DND-41 (cell line): ENCODE data around the gene PIK3R2.

Experiments used
- ATAC-seq: fragments of 200-7000 bp; cut with Tn5 transposase; 3 replicates; pipeline ENCODE4 v1.9.1; 2021; ENCODE audit warnings: low read depth; ENCODE audit not compliant: insufficient read depth
- DNase-seq: peaks from one replicate; pipeline ENCODE4 v3.0.0-alpha.2; 2020
- H2AFZ ChIP-seq: 2 replicates; pipeline ENCODE4 v1.6.0; 2012; ENCODE audit warnings: low read depth, low read length
- H3K27ac ChIP-seq: 2 replicates; pipeline ENCODE4 v1.5.1; 2012; ENCODE audit warnings: low read length, inconsistent platforms
- H3K27me3 ChIP-seq: fragments of 200-600 bp; sonication (generic); 2 replicates; pipeline ENCODE4 v1.6.0; 2012; ENCODE audit warnings: low read length, mild to moderate bottlenecking, inconsistent platforms; ENCODE audit not compliant: insufficient read depth, poor library complexity
- H3K36me3 ChIP-seq: 2 replicates; pipeline ENCODE4 v1.5.1; 2012; ENCODE audit warnings: low read length, inconsistent platforms; ENCODE audit not compliant: insufficient read depth
- H3K4me1 ChIP-seq: 2 replicates; pipeline ENCODE4 v1.5.1; 2012; ENCODE audit warnings: mild to moderate bottlenecking, low read length; ENCODE audit not compliant: insufficient read depth
- H3K4me2 ChIP-seq: 2 replicates; pipeline ENCODE4 v1.6.0; 2012; ENCODE audit warnings: mild to moderate bottlenecking, moderate library complexity, low read length, inconsistent platforms; ENCODE audit not compliant: insufficient read depth
- H3K4me3 ChIP-seq, 2 experiments: fragments of 200-600 bp in 1 of 2; shearing (Covaris generic) in 1 of 2; 2 replicates each; pipeline ENCODE4 v1.5.1; 2012 to 2016; ENCODE audit warnings: inconsistent platforms in 2 of 2, low read length in 2 of 2, mild to moderate bottlenecking in 2 of 2, low read depth in 1 of 2, moderate library complexity in 1 of 2
- H3K79me2 ChIP-seq: 2 replicates; pipeline ENCODE4 v1.6.0; 2012; ENCODE audit warnings: low read length, inconsistent platforms; ENCODE audit not compliant: insufficient read depth
- H3K9ac ChIP-seq: 2 replicates; pipeline ENCODE4 v1.6.0; 2012; ENCODE audit warnings: low read depth, mild to moderate bottlenecking, inconsistent platforms, low read length, moderate library complexity
- H3K9me3 ChIP-seq: 2 replicates; pipeline ENCODE4 v1.5.1; 2012; ENCODE audit warnings: low read length, moderate library complexity, mild to moderate bottlenecking, inconsistent platforms; ENCODE audit not compliant: insufficient read depth, severe bottlenecking
- H4K20me1 ChIP-seq: 2 replicates; pipeline ENCODE4 v1.6.0; 2012; ENCODE audit warnings: low read length; ENCODE audit not compliant: insufficient read depth
- CTCF ChIP-seq: IDR thresholded peaks from 2 replicates; pipeline ENCODE4 v1.5.1; 2012; ENCODE audit warnings: borderline replicate concordance, low read length, moderate library complexity, mild to moderate bottlenecking; ENCODE audit not compliant: poor library complexity, severe bottlenecking; ENCODE audit errors: extremely low read depth
- EZH2 ChIP-seq: IDR thresholded peaks from 3 replicates; pipeline ENCODE4 v1.6.1; 2012; ENCODE audit warnings: borderline replicate concordance, low read depth, mild to moderate bottlenecking, moderate library complexity, low read length, inconsistent platforms; ENCODE audit not compliant: severe bottlenecking

Gene PIK3R2

GRCh38 chr19:18114483-18114882 lies 38.5 kb upstream of the PIK3R2 start:
- Histone ChIP-seq H3K27ac (no peak overlapping the region), H2AFZ (no peak overlapping the region), H4K20me1 (peaks cover 3% of the 10 kb centered on the region; the same call in 1 of the 2 replicates)

GRCh38 chr19:18117364-18117691 lies 35.6 kb upstream of the PIK3R2 start:
- no peaks in the 10 kb centered on the region for H3K9me3 ChIP-seq
- no peaks in the 10 kb centered on the region for H3K79me2 ChIP-seq
- peak overlapping the region; percentile 15 to 59; a peak in 3 of 4 replicates for H3K4me3 ChIP-seq
- H2AFZ ChIP-seq: peak overlapping the region; percentile 78
- H3K4me1 ChIP-seq: peaks cover 28% of the 10 kb centered on the region
- H3K4me2 ChIP-seq: peak overlapping the region; percentile 100
- no peaks in the 10 kb centered on the region for H3K36me3 ChIP-seq
- no peak for ATAC-seq
- no peak for TF ChIP-seq CTCF
- no peak for TF ChIP-seq EZH2
- peak overlapping the region; percentile 54 for H3K9ac ChIP-seq
- H4K20me1 ChIP-seq: peaks cover 3% of the 10 kb centered on the region; the same call in 1 of the 2 replicates
- H3K27ac ChIP-seq: peak overlapping the region; percentile 62
- no peaks in the 10 kb centered on the region for H3K27me3 ChIP-seq
- no peak for DNase-seq

More at GRCh38 chr19:18114483-18114882, 38.5 kb upstream of the PIK3R2 start:
- Histone ChIP-seq H3K79me2 (no peaks in the 10 kb centered on the region), H3K4me2 (no peak overlapping the region), H3K9me3 (no peaks in the 10 kb centered on the region), H3K4me3 (no peak overlapping the region), H3K27me3 (peaks cover 18% of the 10 kb centered on the region), H3K9ac (no peak overlapping the region), H3K36me3 (no peaks in the 10 kb centered on the region), H3K4me1 (peaks cover 38% of the 10 kb centered on the region)
- no peak for DNase-seq
- ATAC-seq: no peak
- no peak for TF ChIP-seq CTCF
- no peak for TF ChIP-seq EZH2

GRCh38 chr19:18117692-18118378 lies 35.1 kb upstream of the PIK3R2 start:
- no peaks in the 10 kb centered on the region; the same call in 1 of the 2 replicates for H3K36me3 ChIP-seq
- H3K4me1 ChIP-seq: peaks cover 28% of the 10 kb centered on the region
- peak; percentile 79 for ATAC-seq
- H3K4me2 ChIP-seq: peak overlapping the region; percentile 100
- H3K9ac ChIP-seq: peak overlapping the region; percentile 92
- TF ChIP-seq EZH2 (no peak), CTCF (no peak)
- peak overlapping the region; percentile 77 to 92 for H3K4me3 ChIP-seq
- no peaks in the 10 kb centered on the region for H3K9me3 ChIP-seq
- no peaks in the 10 kb centered on the region for H3K27me3 ChIP-seq
- peak overlapping the region; percentile 66 for H3K27ac ChIP-seq
- peak overlapping the region; percentile 95 for H2AFZ ChIP-seq
- peaks cover 3% of the 10 kb centered on the region; the same call in 1 of the 2 replicates for H4K20me1 ChIP-seq
- H3K79me2 ChIP-seq: no peaks in the 10 kb centered on the region
- peak; percentile 92 for DNase-seq
